Neural progenitor cell (in vitro differentiated cells): ENCODE measurements around the gene ODF2L. TPM values are rescaled to one million over a fixed set of nuclear protein-coding genes. Genes with fewer than 3 reads are reported as not detected.

Experiments
- DNase-seq: peaks from one replicate; pipeline ENCODE4 v3.0.0-alpha.2; 2016; ENCODE audit warnings: low spot score
- H2AFZ ChIP-seq: fragments of 200-600 bp; sonication (generic); replicated peaks from 2 replicates; pipeline ENCODE4 v1.6.1; 2016; ENCODE audit warnings: antibody characterized with exemption
- H3F3A ChIP-seq: fragments of 200-600 bp; sonication (generic); 2 replicates; pipeline ENCODE4 v1.6.1; 2016; ENCODE audit warnings: antibody characterized with exemption, low read depth
- H3K27ac ChIP-seq: fragments of 200-600 bp; sonication (generic); 2 replicates; pipeline ENCODE4 v1.5.1; 2016; ENCODE audit warnings: mild to moderate bottlenecking
- H3K27me3 ChIP-seq: fragments of 200-600 bp; sonication (generic); 2 replicates; pipeline ENCODE4 v1.6.1; 2016; ENCODE audit warnings: mild to moderate bottlenecking, moderate library complexity
- H3K36me3 ChIP-seq: fragments of 200-600 bp; sonication (generic); 2 replicates; pipeline ENCODE4 v1.5.1; 2016
- H3K4me1 ChIP-seq: fragments of 200-600 bp; sonication (generic); 2 replicates; pipeline ENCODE4 v1.6.1; 2016; ENCODE audit warnings: mixed run types
- H3K4me2 ChIP-seq: fragments of 200-600 bp; sonication (generic); 2 replicates; pipeline ENCODE4 v1.6.1; 2016
- H3K4me3 ChIP-seq: fragments of 200-600 bp; sonication (generic); 2 replicates; pipeline ENCODE4 v1.5.1; 2016
- H3K79me2 ChIP-seq: fragments of 200-600 bp; sonication (generic); 2 replicates; pipeline ENCODE4 v1.6.1; 2016; ENCODE audit warnings: low read depth
- H3K9ac ChIP-seq: fragments of 200-600 bp; sonication (generic); 2 replicates; pipeline ENCODE4 v1.6.1; 2016
- H3K9me3 ChIP-seq: fragments of 200-600 bp; sonication (generic); 2 replicates; pipeline ENCODE4 v1.5.1; 2016; ENCODE audit warnings: low read depth
- H4K20me1 ChIP-seq: fragments of 200-600 bp; sonication (generic); 2 replicates; pipeline ENCODE4 v1.6.1; 2016; ENCODE audit warnings: low read depth
- H3K27ac Mint-ChIP-seq: 3 replicates; pipeline ENCODE4 v1.8.0; 2021; ENCODE audit warnings: mixed read lengths
- H3K27me3 Mint-ChIP-seq: 2 replicates; pipeline ENCODE4 v1.8.0; 2022; ENCODE audit warnings: low read depth, mild to moderate bottlenecking, inconsistent platforms, moderate library complexity, mixed read lengths; ENCODE audit not compliant: insufficient read depth
- H3K36me3 Mint-ChIP-seq: 3 replicates; pipeline ENCODE4 v1.8.0; 2021; ENCODE audit warnings: mixed read lengths
- H3K4me1 Mint-ChIP-seq: 3 replicates; pipeline ENCODE4 v1.8.0; 2021; ENCODE audit warnings: mixed read lengths
- H3K4me3 Mint-ChIP-seq: 3 replicates; pipeline ENCODE4 v1.8.0; 2021; ENCODE audit warnings: mild to moderate bottlenecking, moderate library complexity, mixed read lengths
- H3K9me3 Mint-ChIP-seq: 3 replicates; pipeline ENCODE4 v1.8.0; 2020; ENCODE audit warnings: mixed read lengths
- EZH2 ChIP-seq: fragments of 200-600 bp; sonication (generic); IDR thresholded peaks from 2 replicates; pipeline ENCODE4 v1.6.1; 2017; ENCODE audit warnings: antibody characterized with exemption, mild to moderate bottlenecking, moderate library complexity
- EZH2phosphoT487 ChIP-seq: fragments of 200-600 bp; sonication (generic); IDR thresholded peaks from 2 replicates; pipeline ENCODE4 v1.6.1; 2017; ENCODE audit warnings: antibody characterized with exemption
- total RNA-seq: library from RNA; depleted of rRNA; stranded (reverse); fragments of >200 nt; gene quantifications from 2 replicates; pipeline ENCODE4 v1.2.3, GENCODE V29; 2015; ENCODE audit warnings: low replicate concordance
- TF ChIP-seq, protein P1 (sequence below): fragments of 200-600 bp; sonication (generic); IDR thresholded peaks from 2 replicates; pipeline ENCODE4 v1.5.1; 2017; ENCODE audit warnings: antibody characterized with exemption, mild to moderate bottlenecking

The ODF2L gene
- total RNA-seq, 1 donor from 2014 or later, result 62.6 TPM

DNA sequence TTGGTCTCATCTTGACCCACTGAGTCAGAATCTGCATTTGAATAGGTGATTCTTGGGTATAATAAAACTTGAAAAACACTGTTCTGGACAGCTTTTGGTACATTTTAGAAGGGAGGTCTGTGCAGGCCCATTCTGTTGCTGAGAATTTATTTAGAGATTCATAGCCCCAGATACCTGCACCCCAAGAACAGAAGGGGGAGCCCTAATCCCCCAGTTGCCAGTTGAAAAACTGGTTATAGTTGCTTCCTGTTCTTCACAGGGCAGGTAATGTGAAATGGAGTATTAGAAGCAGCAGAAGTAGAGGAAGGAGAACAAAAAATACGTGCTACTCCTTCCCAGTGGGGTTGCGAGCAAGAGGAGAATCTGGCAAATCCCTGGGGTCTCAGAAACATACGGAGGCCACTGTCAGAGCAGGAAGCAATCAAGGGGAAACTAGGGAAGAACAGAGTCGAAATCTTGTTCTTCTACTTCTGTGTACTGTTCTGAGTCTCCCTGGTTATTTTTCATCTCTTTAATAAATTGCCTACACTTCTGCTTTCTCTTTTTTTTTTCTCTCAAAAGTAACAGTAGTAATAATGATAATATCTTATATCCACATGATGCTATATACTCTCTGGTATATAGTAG is 23.3 kb upstream of the ODF2L start:
- Histone ChIP-seq H3K36me3 (no peaks in the 10 kb centered on the region), H3K4me3 (no peak overlapping the region), H3K27me3 (no peaks in the 10 kb centered on the region), H3K9me3 (no peaks in the 10 kb centered on the region), H2AFZ (no peak overlapping the region), H3K4me1 (no peaks in the 10 kb centered on the region), H3K9ac (no peak overlapping the region), H4K20me1 (no peaks in the 10 kb centered on the region), H3K27ac (no peak overlapping the region), H3K79me2 (no peaks in the 10 kb centered on the region), H3K4me2 (no peak overlapping the region), H3F3A (no peaks in the 10 kb centered on the region)
- Mint-ChIP-seq H3K4me1 (peaks cover 5% of the 10 kb centered on the region), H3K36me3 (no peaks in the 10 kb centered on the region), H3K9me3 (no peaks in the 10 kb centered on the region), H3K27ac (no peak overlapping the region), H3K27me3 (no peaks in the 10 kb centered on the region), H3K4me3 (no peak overlapping the region)
- TF ChIP-seq, protein P1, sequence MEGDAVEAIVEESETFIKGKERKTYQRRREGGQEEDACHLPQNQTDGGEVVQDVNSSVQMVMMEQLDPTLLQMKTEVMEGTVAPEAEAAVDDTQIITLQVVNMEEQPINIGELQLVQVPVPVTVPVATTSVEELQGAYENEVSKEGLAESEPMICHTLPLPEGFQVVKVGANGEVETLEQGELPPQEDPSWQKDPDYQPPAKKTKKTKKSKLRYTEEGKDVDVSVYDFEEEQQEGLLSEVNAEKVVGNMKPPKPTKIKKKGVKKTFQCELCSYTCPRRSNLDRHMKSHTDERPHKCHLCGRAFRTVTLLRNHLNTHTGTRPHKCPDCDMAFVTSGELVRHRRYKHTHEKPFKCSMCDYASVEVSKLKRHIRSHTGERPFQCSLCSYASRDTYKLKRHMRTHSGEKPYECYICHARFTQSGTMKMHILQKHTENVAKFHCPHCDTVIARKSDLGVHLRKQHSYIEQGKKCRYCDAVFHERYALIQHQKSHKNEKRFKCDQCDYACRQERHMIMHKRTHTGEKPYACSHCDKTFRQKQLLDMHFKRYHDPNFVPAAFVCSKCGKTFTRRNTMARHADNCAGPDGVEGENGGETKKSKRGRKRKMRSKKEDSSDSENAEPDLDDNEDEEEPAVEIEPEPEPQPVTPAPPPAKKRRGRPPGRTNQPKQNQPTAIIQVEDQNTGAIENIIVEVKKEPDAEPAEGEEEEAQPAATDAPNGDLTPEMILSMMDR, result peak; percentile 49
- no peak for TF ChIP-seq EZH2
- peak; percentile 15 for DNase-seq

- Histone ChIP-seq H3K36me3 (no peaks in the 10 kb centered on the region), H3K9ac (no peak overlapping the region), H3K9me3 (no peaks in the 10 kb centered on the region), H3F3A (no peaks in the 10 kb centered on the region), H3K4me2 (no peak overlapping the region), H2AFZ (no peak overlapping the region), H3K27me3 (no peaks in the 10 kb centered on the region), H3K79me2 (no peaks in the 10 kb centered on the region), H4K20me1 (no peaks in the 10 kb centered on the region), H3K4me3 (no peak overlapping the region), H3K4me1 (no peaks in the 10 kb centered on the region), H3K27ac (no peak overlapping the region)
- no peak for DNase-seq
- Mint-ChIP-seq H3K27me3 (no peaks in the 10 kb centered on the region), H3K4me1 (no peaks in the 10 kb centered on the region), H3K36me3 (no peaks in the 10 kb centered on the region), H3K4me3 (no peak overlapping the region), H3K9me3 (no peaks in the 10 kb centered on the region), H3K27ac (no peak overlapping the region)
- TF ChIP-seq EZH2 (no peak), EZH2phosphoT487 (no peak)
- TF ChIP-seq, protein P1, result no peak
Observed at GRCh38 chr1:86416343-86416742, 20.2 kb upstream of the ODF2L start.

- Histone ChIP-seq H3K27me3 (no peaks in the 10 kb centered on the region), H2AFZ (no peak overlapping the region), H3K9ac (no peak overlapping the region), H3K4me2 (no peak overlapping the region), H3K9me3 (no peaks in the 10 kb centered on the region), H3K36me3 (no peaks in the 10 kb centered on the region), H4K20me1 (no peaks in the 10 kb centered on the region), H3K4me1 (no peaks in the 10 kb centered on the region), H3K27ac (no peak overlapping the region), H3F3A (no peaks in the 10 kb centered on the region), H3K4me3 (no peak overlapping the region), H3K79me2 (no peaks in the 10 kb centered on the region)
- Mint-ChIP-seq H3K27me3 (no peaks in the 10 kb centered on the region), H3K36me3 (no peaks in the 10 kb centered on the region), H3K9me3 (no peaks in the 10 kb centered on the region), H3K4me1 (peaks cover 3% of the 10 kb centered on the region), H3K27ac (no peak overlapping the region), H3K4me3 (no peak overlapping the region)
- no peak for TF ChIP-seq EZH2
- no peak for DNase-seq
Observed at GRCh38 chr1:86410879-86411278, 14.8 kb upstream of the ODF2L start.

GRCh38 chr1:86409416-86410021 is 13.4 kb upstream of the ODF2L start:
- no peaks in the 10 kb centered on the region for H3K79me2 ChIP-seq
- H3K27ac Mint-ChIP-seq, result peak overlapping the region; percentile 46
- no peak for TF ChIP-seq EZH2
- TF ChIP-seq EZH2phosphoT487, result no peak
- TF ChIP-seq, protein P1, result no peak
- no peaks in the 10 kb centered on the region for H3F3A ChIP-seq
- H3K4me2 ChIP-seq, result no peak overlapping the region
- no peak overlapping the region for H3K4me3 Mint-ChIP-seq
- H4K20me1 ChIP-seq, result no peaks in the 10 kb centered on the region
- H3K27me3 ChIP-seq, result no peaks in the 10 kb centered on the region
- no peak overlapping the region for H3K27ac ChIP-seq
- H3K9me3 Mint-ChIP-seq, result no peaks in the 10 kb centered on the region
- no peak overlapping the region for H3K9ac ChIP-seq
- H3K9me3 ChIP-seq, result no peaks in the 10 kb centered on the region
- peaks cover 3% of the 10 kb centered on the region for H3K4me1 Mint-ChIP-seq
- H3K4me1 ChIP-seq, result no peaks in the 10 kb centered on the region
- H3K36me3 Mint-ChIP-seq, result no peaks in the 10 kb centered on the region
- no peaks in the 10 kb centered on the region for H3K27me3 Mint-ChIP-seq
- no peaks in the 10 kb centered on the region for H3K36me3 ChIP-seq
- H2AFZ ChIP-seq, result no peak overlapping the region
- no peak overlapping the region for H3K4me3 ChIP-seq
- peak; percentile 35 for DNase-seq
